GM19452 (cell line): ENCODE data around the gene FRYL.

Experiments
- ATAC-seq: cut with Tn5 transposase; IDR thresholded peaks from one replicate; pipeline ENCODE4 v1.9.1; 2021; ENCODE audit not compliant: unreplicated experiment

FRYL gene

GRCh38 chr4:48565362-48566033 lies 214.6 kb downstream of the FRYL start:
- no peak for ATAC-seq

DNA sequence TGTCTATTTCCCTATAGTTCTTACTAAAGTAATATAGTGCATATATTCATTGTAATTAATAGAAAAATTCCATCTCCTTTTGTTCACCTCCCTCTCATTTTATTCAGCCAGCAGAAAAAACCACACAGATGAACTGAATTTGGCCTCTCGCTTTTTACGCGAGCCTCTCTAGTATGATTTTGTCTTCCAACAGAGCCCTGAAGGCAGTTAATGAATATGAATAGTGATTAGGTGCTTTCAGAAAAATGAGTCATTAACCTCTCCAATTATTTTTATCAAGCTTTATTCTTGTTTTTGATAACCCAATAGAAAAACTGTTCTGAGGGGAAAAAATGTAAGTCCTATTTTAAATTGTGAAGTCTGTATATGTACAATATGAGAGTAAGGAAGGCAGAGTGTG lies 215.9 kb downstream of the FRYL start:
- ATAC-seq, result no peak

GRCh38 chr4:48558819-48559218 lies 221.3 kb downstream of the FRYL start:
- ATAC-seq, result no peak

GRCh38 chr4:48558026-48558425 lies 222.1 kb downstream of the FRYL start:
- ATAC-seq, result no peak

- ATAC-seq, result no peak
These were observed 222.6 kb downstream of the FRYL start for GRCh38 chr4:48557478-48557877.

DNA sequence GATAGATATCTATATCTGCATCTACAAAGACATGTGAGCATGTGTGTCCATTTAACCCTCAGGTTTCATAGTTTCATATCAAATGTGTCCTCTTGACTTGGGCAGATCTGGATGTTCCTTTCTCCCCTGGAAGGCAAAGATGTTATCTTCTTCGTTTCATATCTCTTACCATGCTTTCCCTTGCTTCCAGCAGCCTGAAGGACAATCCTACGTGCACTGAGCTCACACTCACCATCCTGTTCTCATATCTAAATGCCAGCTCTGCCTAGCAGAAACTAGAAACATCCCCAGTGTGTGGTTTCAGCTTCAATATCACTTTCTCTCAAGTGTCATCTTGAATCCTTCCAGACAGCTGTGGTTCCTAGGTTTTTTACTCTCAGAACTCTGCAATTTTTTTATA lies 223.8 kb downstream of the FRYL start:
- ATAC-seq, result no peak

- ATAC-seq, result no peak
These were observed 225.5 kb downstream of the FRYL start for GRCh38 chr4:48554606-48555005.

GRCh38 chr4:48553720-48554119 lies 226.4 kb downstream of the FRYL start:
- ATAC-seq, result no peak

GRCh38 chr4:48546336-48546735 lies 233.7 kb downstream of the FRYL start:
- ATAC-seq, result no peak

- ATAC-seq, result no peak
These were observed 236.3 kb downstream of the FRYL start for GRCh38 chr4:48543796-48544195.

DNA sequence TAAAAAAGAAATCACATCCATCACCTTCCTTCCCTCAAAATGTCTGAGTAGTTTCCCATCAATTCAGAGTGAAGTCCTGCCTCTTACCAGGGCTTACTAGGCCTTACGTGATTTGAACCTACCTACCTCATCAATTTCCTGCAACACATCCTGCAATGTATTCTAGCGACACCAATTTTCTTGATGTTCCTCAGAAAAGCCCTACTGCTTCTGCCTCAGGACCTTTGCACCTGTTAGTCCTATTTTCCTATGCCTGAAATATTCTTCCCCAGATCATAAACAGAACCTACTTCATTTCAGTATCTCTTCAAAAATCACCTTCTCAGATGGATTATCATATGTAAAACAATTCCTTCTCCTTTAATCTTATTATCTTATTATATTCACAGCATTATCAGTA lies 237.2 kb downstream of the FRYL start:
- no peak for ATAC-seq

- no peak for ATAC-seq
These were observed 240.5 kb downstream of the FRYL start for GRCh38 chr4:48539597-48539996.

DNA sequence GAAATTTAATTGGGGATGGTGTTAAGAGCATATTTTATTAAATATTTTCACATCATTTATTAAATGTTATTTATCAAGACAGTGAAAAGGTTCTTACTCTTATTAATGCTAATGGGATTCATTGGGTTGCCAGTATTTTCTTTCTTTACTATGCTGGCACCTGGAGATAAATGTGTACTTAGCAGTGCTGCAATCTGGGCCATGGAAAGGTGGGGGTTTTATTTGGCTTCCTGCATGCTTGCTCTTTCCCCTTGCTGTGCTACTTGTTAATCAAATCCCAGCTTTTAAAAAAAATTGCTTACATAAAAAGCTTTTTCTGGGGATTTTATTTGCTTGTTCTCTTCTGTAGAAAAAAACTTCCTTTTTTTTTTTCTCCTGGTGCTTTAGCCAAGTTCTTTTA lies 241.7 kb downstream of the FRYL start:
- ATAC-seq, result no peak

DNA sequence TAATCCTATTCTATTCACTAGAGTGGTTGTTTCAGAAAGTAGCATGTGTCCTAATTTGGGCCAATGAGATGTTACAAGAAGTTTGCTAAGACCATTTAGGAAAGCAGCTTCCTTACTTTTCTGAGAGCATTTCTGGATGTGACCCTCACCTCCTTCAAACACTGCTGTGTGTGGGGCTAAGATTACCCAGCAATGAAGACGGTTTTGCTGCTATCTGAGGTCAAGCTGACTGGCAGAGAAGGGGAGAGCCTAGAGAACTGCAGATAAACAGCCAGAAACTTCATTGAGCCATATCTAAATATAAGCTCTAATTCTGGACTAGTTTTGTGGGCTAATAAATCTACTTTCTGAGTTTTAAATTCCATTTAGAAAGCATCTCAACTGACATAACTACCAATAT lies 253.7 kb downstream of the FRYL start:
- ATAC-seq, result no peak

DNA sequence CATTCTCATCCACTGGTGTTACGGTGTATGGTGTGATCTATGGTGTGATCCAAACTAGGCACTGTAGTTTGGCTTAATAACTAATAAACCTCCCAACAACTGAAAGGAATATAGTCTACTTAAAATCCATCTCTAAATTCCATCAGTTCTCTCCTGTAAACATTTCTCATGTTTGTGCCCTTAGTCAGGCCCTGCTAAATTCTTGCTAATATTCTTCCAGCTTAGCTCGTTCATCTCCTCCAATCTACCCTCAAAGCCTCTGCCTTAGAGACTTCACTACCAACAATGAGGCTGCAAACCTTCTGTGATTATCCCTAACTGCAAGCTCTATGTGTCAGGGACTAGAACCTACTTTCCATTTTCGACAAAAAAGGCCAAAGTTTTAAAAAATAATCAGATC lies 261.9 kb downstream of the FRYL start:
- ATAC-seq, result no peak

DNA sequence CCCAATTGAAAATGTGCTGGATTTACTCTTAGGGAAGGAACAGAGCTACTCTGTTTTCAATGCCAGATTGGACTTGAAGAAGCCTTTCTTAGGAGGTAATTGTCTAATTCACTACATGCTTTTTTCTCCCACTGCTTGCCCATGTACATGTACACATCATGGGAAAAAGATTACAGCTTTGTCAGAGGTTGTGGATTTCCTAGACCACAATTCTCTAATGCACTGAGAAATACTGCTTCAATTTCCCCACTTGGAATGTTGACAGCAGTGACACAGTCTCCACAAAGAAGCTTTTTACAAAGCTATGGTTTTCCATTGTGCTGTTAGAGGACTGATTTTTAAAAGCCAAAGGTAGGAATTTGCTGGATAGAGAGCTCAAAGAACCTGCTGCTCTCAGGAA lies 270.5 kb downstream of the FRYL start:
- ATAC-seq, result no peak

DNA sequence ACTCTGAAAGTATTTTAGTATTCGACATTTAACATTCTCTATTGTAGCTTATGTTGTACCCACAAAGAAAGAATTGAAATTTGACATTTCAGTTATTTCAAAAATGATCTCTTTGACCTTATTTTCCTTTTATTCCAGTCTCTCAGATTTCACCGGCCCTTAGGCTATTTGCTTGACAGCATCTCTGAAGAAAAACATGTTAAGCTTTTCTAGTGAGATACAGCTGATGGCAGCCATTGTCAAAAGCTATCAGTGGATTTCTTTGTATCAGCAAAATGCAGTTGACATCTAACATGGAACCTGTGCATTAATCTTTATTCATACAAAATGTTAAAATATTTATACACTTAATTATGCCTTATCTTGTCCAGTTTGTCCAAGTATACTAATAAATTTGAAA lies 273.4 kb downstream of the FRYL start:
- no peak for ATAC-seq

GRCh38 chr4:48504352-48504751 lies 275.7 kb downstream of the FRYL start:
- ATAC-seq, result no peak

- ATAC-seq, result no peak
These were observed 276.1 kb downstream of the FRYL start for GRCh38 chr4:48504026-48504330.

DNA sequence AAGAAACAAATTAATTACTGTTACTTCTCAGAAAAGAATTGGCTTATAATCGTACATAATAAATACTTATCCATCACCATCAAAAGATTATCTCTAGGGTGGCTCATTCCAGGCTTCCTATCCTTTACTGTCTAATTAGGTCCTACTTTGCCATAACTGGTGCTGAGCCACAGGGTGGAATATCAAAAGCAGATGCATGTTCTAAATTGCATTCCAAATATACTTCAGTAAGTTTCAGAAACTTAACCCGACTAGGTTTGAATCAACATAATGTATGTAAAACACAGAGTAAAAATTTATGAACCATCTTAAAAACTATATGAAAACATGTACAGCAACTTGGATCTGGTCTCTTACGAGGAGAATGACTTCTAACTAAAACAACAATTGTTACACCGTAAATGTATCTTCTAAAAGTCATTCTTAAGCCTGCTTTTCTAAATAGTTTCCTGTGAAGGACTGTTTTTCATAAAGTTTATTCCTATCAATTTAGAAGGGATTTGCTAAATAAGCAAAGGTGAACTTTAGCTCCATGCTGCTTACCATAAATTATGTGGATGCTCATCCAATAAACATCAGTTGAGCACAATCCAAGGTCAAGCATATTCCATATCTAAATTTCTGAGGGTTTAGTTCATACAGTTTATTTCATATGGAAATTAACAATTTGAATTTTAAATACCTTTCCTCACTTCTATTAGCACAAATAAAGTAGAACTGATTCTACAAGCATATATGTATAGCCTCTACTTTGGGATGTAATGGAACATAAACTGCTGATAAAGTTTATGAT lies 276.6 kb downstream of the FRYL start:
- no peak for ATAC-seq

DNA sequence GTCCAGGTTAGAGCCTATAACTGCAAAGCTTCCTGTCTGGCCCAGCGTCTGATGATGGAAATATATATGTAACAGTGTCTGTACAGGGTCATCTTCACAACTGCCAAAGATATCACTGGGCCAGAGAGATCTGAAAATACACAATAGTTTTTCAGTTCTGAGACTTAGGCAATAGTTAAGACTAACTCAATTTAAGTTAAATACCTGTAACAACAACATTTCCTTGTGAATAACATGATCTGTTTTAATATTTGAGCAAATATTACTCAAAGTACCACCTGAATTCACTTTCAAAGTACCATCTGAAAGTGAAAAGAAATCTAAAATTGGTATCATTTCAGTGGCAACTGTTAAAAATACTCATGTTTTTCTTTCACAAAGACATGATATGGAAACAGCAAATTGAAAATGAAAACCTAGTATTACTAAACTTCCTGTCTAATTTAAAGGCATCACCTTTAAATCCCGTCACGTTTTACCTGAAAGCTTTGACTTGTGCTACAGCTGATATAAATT lies 280.5 kb downstream of the FRYL start:
- peak; percentile 82 for ATAC-seq

- no peak for ATAC-seq
These were observed 281.2 kb downstream of the FRYL start for GRCh38 chr4:48498895-48499294.

DNA sequence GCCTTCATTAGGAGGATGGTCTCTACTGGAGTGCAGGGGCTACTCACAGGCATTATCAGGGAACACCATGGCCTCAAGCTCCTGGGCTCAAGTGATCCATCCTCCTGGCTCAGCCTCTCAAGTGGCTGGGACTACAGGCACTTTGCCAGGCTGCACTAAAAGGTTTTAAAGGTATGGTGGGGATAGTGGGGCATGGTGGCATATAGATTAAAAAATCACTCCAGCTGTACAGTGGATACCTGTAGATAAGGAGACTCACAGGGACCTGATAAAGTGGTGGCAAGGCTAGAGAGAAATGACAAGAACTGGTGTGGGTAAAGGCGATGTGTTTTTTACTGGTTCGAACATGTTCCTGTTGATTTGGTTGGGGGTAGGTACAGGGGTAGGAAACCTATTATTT lies 284.1 kb downstream of the FRYL start:
- ATAC-seq, result no peak
